Ovary (tissue), 9 donors: ENCODE measurements around the gene BORCS5. TPM values are rescaled to one million over a fixed set of nuclear protein-coding genes. Genes with fewer than 3 reads are reported as not detected.

Experiments used
- DNase-seq, 5 donors: peaks; one replicate each; pipeline ENCODE4 v3.0.0-alpha.2; 2019 to 2020
- H3K27ac ChIP-seq, 2 donors: fragments of 200-600 bp; one replicate each; pipeline versions ENCODE4 v1.5.1 to v1.8.0; 2019 to 2022
- H3K27me3 ChIP-seq: fragments of 200-600 bp; one replicate; pipeline ENCODE4 v1.8.0; 2022
- H3K36me3 ChIP-seq: fragments of 200-600 bp; sonication (generic); one replicate; pipeline ENCODE4 v1.5.1; 2019
- H3K4me1 ChIP-seq: one replicate; pipeline ENCODE4 v1.8.1; 2013; ENCODE audit warnings: mild to moderate bottlenecking, moderate library complexity; ENCODE audit not compliant: insufficient read depth
- H3K4me3 ChIP-seq: fragments of 200-600 bp; sonication (generic); one replicate; pipeline ENCODE4 v1.5.1; 2017
- H3K9me3 ChIP-seq, 2 donors: fragments of 200-600 bp in 1 of 2; sonication (generic) in 1 of 2; one replicate each; pipeline versions ENCODE4 v1.5.1 to v1.8.1; 2013 to 2019; ENCODE audit warnings: mild to moderate bottlenecking in 1 of 2, moderate library complexity in 1 of 2
- EP300 ChIP-seq: sonication (generic); formaldehyde crosslinking; IDR thresholded peaks from one replicate; pipeline ENCODE4 v1.6.1; 2017; ENCODE audit warnings: antibody characterized with exemption
- POLR2A ChIP-seq: fragments of 450-650 bp; IDR thresholded peaks from one replicate; pipeline ENCODE4 v1.6.1; 2017; ENCODE audit warnings: antibody characterized with exemption, mild to moderate bottlenecking, moderate library complexity
- WGBS, 3 donors: extraction: QIAGEN DNeasy Blood & Tissue Kit in 1 of 3; methylation state at CpG; one replicate each; pipeline versions ENCODE4 v1.1.5 to v1.1.7; 2013 to 2017; 5-methylcytosine and 5-hydroxymethylcytosine counted together
- intact Hi-C, 4 donors: fragments of 100-400 bp; cut with DNase I; formaldehyde crosslinking; loops; one replicate each; pipeline versions ENCODE4 v1.11.0 to v1.15.1; 2022 to 2023
- polyA plus RNA-seq, 2 donors: library from polyadenylated mRNA; stranded (reverse); fragments of 200-250 nt in 1 of 2; fragments of 350-450 nt in 1 of 2; fragmentation: Illumina TruSeq in 1 of 2; extraction: RNeasy Lipid Tissue Mini Kit (QIAGEN cat#74804) in 1 of 2; gene quantifications; one replicate each; pipeline ENCODE4 v1.2.3, GENCODE V29; 2013 to 2014
- total RNA-seq, 7 donors: library from RNA; depleted of rRNA in 2 of 7; stranded (reverse); fragments of >200 nt in 2 of 7; fragmentation: NEBNext Ultra II Directional in 3 of 7; extraction: Animal tissue kit (Norgen Biotek cat#: 25700) in 3 of 7; gene quantifications; one replicate each; pipeline versions ENCODE4 v1.1.0 to v1.2.4, GENCODE V29; 2016 to 2023
- TF ChIP-seq, protein P1 (sequence below), 3 donors: fragments of 450-650 bp in 2 of 3; fragments of 200-600 bp in 1 of 3; IDR thresholded peaks; one replicate each; pipeline versions ENCODE4 v1.5.1 to v1.8.0; 2016 to 2022; ENCODE audit warnings: antibody characterized with exemption in 3 of 3, mild to moderate bottlenecking in 1 of 3
- donor health status: DM: no; HTN: no; CAD: no; lungs with moderate emphysema.
- donor health status: DM: no; HTN: no; CAD: no.
- donor health status: Bipolar disorder and iron deficiency.
- donor health status: DM: yes; HTN: yes; CAD: no.
- donor health status: DM: no; HTN: no; CAD: no.
- donor health status: DM: yes; HTN: yes; CAD: no.

Gene BORCS5
- total and polyA plus RNA-seq, 9 donors = 6.2 to 20.4 (median 11.5) TPM

- H3K36me3 ChIP-seq = no peaks in the 10 kb centered on the region
- WGBS, 3 donors = 86 to 94% (median 90%) methylated on average over 7 of the region's 7 CpGs
- no peak overlapping the region for H3K27ac ChIP-seq
- peaks cover 3% of the 10 kb centered on the region for H3K4me1 ChIP-seq
- no peak overlapping the region for H3K4me3 ChIP-seq
- DNase-seq = no peak
- TF ChIP-seq EP300 (no peak), POLR2A (no peak)
- TF ChIP-seq, protein P1, sequence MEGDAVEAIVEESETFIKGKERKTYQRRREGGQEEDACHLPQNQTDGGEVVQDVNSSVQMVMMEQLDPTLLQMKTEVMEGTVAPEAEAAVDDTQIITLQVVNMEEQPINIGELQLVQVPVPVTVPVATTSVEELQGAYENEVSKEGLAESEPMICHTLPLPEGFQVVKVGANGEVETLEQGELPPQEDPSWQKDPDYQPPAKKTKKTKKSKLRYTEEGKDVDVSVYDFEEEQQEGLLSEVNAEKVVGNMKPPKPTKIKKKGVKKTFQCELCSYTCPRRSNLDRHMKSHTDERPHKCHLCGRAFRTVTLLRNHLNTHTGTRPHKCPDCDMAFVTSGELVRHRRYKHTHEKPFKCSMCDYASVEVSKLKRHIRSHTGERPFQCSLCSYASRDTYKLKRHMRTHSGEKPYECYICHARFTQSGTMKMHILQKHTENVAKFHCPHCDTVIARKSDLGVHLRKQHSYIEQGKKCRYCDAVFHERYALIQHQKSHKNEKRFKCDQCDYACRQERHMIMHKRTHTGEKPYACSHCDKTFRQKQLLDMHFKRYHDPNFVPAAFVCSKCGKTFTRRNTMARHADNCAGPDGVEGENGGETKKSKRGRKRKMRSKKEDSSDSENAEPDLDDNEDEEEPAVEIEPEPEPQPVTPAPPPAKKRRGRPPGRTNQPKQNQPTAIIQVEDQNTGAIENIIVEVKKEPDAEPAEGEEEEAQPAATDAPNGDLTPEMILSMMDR (IDR thresholded peaks at IDR 0.05) = no peak
- H3K9me3 ChIP-seq = no peaks in the 10 kb centered on the region
- no peaks in the 10 kb centered on the region for H3K27me3 ChIP-seq
- intact Hi-C loops = no loop called here
Measured at GRCh38 chr12:12428961-12429657, 72.2 kb downstream of the BORCS5 start.

- H3K4me1 ChIP-seq = peaks cover 3% of the 10 kb centered on the region
- H3K36me3 ChIP-seq = no peaks in the 10 kb centered on the region
- intact Hi-C loops = no loop called here
- no peaks in the 10 kb centered on the region for H3K27me3 ChIP-seq
- H3K4me3 ChIP-seq = no peak overlapping the region
- no peaks in the 10 kb centered on the region for H3K9me3 ChIP-seq
- DNase-seq = no peak
- no peak overlapping the region for H3K27ac ChIP-seq
- TF ChIP-seq, protein P1 (IDR thresholded peaks at IDR 0.05) = no peak
- TF ChIP-seq POLR2A (no peak), EP300 (no peak)
Measured at GRCh38 chr12:12432364-12432763, 75.5 kb downstream of the BORCS5 start.

- 81 to 86% (median 84%) methylated on average over 4 of the region's 4 CpGs for WGBS, 3 donors
- no peaks in the 10 kb centered on the region for H3K27me3 ChIP-seq
- H3K4me1 ChIP-seq = peaks cover 3% of the 10 kb centered on the region
- no peaks in the 10 kb centered on the region for H3K36me3 ChIP-seq
- DNase-seq = no peak
- TF ChIP-seq, protein P1 (IDR thresholded peaks at IDR 0.05) = no peak
- no peak for TF ChIP-seq POLR2A
- no peak for TF ChIP-seq EP300
- H3K4me3 ChIP-seq = no peak overlapping the region
- no peak overlapping the region for H3K27ac ChIP-seq
- intact Hi-C loops = no loop called here
- H3K9me3 ChIP-seq = no peaks in the 10 kb centered on the region
Measured at GRCh38 chr12:12433203-12433731, 76.4 kb downstream of the BORCS5 start.

- intact Hi-C loops = no loop called here
- WGBS, 3 donors = 92 to 98% (median 94%) methylated on average over 2 of the region's 2 CpGs
Measured at GRCh38 chr12:12436831-12437345, 80.0 kb downstream of the BORCS5 start.

More at GRCh38 chr12:12436831-12437345, 80.0 kb downstream of the BORCS5 start:
- Histone ChIP-seq H3K27ac (no peak overlapping the region), H3K4me3 (no peak overlapping the region), H3K4me1 (peaks cover 3% of the 10 kb centered on the region), H3K27me3 (no peaks in the 10 kb centered on the region), H3K9me3 (no peaks in the 10 kb centered on the region), H3K36me3 (no peaks in the 10 kb centered on the region)
- TF ChIP-seq POLR2A (no peak), EP300 (no peak)
- TF ChIP-seq, protein P1 (IDR thresholded peaks at IDR 0.05) = no peak
- DNase-seq = no peak
